Measurements from ENCODE around the gene R3HCC1L.

R3HCC1L gene

GRCh38 chr10:98254234-98254974, 119.9 kb downstream of the R3HCC1L start:
- H3K4me3 ChIP-seq (replicated peaks; ENCODE audit: low read depth, low read length) = no peak overlapping the region
- TF ChIP-seq, protein P1, sequence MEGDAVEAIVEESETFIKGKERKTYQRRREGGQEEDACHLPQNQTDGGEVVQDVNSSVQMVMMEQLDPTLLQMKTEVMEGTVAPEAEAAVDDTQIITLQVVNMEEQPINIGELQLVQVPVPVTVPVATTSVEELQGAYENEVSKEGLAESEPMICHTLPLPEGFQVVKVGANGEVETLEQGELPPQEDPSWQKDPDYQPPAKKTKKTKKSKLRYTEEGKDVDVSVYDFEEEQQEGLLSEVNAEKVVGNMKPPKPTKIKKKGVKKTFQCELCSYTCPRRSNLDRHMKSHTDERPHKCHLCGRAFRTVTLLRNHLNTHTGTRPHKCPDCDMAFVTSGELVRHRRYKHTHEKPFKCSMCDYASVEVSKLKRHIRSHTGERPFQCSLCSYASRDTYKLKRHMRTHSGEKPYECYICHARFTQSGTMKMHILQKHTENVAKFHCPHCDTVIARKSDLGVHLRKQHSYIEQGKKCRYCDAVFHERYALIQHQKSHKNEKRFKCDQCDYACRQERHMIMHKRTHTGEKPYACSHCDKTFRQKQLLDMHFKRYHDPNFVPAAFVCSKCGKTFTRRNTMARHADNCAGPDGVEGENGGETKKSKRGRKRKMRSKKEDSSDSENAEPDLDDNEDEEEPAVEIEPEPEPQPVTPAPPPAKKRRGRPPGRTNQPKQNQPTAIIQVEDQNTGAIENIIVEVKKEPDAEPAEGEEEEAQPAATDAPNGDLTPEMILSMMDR (IDR thresholded peaks at IDR 0.05; ENCODE audit: low read length, missing control alignments) = no peak
- no peak for DNase-seq (ENCODE audit: low read depth)

DNA sequence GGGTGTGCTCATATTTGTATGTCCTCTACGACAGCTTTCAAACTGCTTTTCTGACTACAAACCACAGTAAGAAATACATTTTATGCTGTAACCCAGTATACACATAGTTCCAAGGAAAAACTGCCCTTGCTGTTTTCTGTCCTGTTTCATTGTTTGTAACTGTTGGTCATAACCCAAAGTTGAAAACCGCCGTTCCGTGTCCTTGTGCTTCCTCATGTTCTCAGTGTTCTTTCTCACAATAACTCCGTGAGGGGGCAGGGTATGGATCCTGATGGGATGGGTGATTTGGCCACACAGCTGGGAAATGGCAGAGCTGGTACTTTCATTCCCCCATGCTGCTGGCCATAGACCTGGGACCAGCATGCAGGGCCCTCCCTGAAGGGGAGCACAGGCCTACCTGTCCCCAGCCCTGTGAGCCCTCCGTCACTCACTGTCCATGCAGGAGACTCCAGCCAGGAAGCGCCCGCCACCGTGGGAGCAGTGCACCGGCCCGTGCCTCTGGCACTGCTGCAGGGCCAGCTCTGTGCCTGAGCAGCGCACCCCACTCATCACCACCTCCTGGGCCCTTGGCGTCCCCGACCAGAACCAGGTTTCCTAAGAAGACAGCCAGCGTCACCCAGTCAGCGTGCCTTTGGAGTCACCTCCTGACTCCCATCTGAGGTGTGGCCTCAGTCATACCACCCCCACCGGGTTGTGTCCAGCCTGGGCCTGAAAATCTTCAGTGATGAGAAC, 120.9 kb downstream of the R3HCC1L start:
- no peak for DNase-seq (ENCODE audit: low read depth)
- TF ChIP-seq, protein P1 (IDR thresholded peaks at IDR 0.05; ENCODE audit: low read length, missing control alignments) = no peak
- no peak overlapping the region for H3K4me3 ChIP-seq (replicated peaks; ENCODE audit: low read depth, low read length)

DNA sequence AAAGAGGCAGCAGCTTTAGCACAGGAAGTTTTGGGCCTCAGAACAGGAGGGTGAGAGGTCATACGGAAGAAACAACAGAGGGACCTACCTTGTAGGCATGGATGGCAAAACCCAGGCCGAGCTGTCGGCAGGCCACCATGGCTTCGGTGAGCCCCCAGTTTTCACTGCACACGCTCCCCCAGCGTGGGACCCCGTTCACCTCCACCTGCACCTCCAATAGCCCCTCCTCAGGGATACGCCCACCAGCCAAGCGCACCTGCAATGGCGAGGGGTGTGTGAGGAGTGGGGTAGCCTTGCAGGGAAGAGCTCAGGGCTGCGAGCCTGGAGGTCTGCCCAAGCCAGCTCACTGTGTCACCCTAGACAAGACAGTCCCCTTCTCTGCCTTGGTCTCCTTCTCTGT, 122.2 kb downstream of the R3HCC1L start:
- no peak overlapping the region for H3K4me3 ChIP-seq (replicated peaks; ENCODE audit: low read depth, low read length)
- DNase-seq (ENCODE audit: low read depth) = no peak
- TF ChIP-seq, protein P1 (IDR thresholded peaks at IDR 0.05; ENCODE audit: low read length, missing control alignments) = no peak

DNA sequence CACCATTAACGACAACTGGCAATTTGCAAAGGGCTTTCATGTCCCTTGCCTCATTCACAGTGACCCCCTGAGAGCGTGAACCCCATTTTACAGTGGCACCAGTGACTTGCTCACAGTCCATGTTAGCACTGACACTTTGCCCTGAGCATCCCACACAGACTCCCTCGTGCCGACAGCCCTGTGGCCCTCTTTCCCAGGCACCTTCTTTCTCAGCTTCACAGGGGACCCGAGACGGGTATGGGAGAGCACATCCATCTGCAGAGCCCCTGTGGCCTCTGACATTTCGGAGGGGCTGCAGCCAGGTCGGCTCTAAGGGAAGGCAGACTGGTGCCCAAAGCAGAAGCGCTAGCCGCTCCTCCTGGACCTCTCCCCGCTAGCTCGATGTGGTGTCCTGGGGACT, 122.7 kb downstream of the R3HCC1L start:
- DNase-seq (ENCODE audit: low read depth) = no peak
- TF ChIP-seq, protein P1 (IDR thresholded peaks at IDR 0.05; ENCODE audit: low read length, missing control alignments) = no peak

GRCh38 chr10:98257961-98258360, 123.5 kb downstream of the R3HCC1L start:
- TF ChIP-seq, protein P1 (IDR thresholded peaks at IDR 0.05; ENCODE audit: low read length, missing control alignments) = no peak
- no peak for DNase-seq (ENCODE audit: low read depth)
- H3K4me3 ChIP-seq (replicated peaks; ENCODE audit: low read depth, low read length) = no peak overlapping the region

More for the DNA sequence above, 122.7 kb downstream of the R3HCC1L start:
- H3K4me3 ChIP-seq (replicated peaks; ENCODE audit: low read depth, low read length) = no peak overlapping the region

GRCh38 chr10:98258683-98259454, 124.4 kb downstream of the R3HCC1L start:
- no peak for DNase-seq (ENCODE audit: low read depth)
- no peak overlapping the region for H3K4me3 ChIP-seq (replicated peaks; ENCODE audit: low read depth, low read length)
- TF ChIP-seq, protein P1 (IDR thresholded peaks at IDR 0.05; ENCODE audit: low read length, missing control alignments) = no peak

Data from fibroblast of pulmonary artery (primary cell).